Panc1 (cell line): ENCODE results near the gene MIX23. TPM values are rescaled to one million over a fixed set of nuclear protein-coding genes. Genes with fewer than 3 reads are reported as not detected.

Source experiments
- ATAC-seq: fragments of 200-7000 bp; cut with Tn5 transposase; 2 replicates; pipeline ENCODE4 v1.9.1; 2020; ENCODE audit warnings: mild to moderate bottlenecking, moderate library complexity
- BruUV-seq: library from RNA; stranded (reverse); fragments of 400-500 nt; replicated peaks from 2 replicates; lab custom pipeline; 2021; lab: Mats Ljungman, UMichigan
- CTCF ChIA-PET: fragments of 300-600 bp; sonication (Branson Sonifier 250); formaldehyde crosslinking; loops from one replicate; lab custom pipeline; 2022; ENCODE audit warnings: antibody characterized with exemption; lab: Charles Lee
- POLR2A ChIA-PET: fragments of 300-600 bp; sonication (Branson Sonifier 250); formaldehyde crosslinking; loops from one replicate; lab custom pipeline; 2022; ENCODE audit warnings: antibody characterized with exemption; lab: Charles Lee
- DNase-seq: peaks from one replicate; pipeline ENCODE4 v3.0.0-alpha.2; 2010; ENCODE audit warnings: low read depth, low spot score
- H3K27ac ChIP-seq: 2 replicates; pipeline ENCODE4 v1.5.1; 2011; ENCODE audit warnings: mild to moderate bottlenecking, low read length, inconsistent platforms
- H3K27me3 ChIP-seq: fragments of 200-500 bp; sonication (Bioruptor generic); 2 replicates; pipeline ENCODE4 v1.6.0; 2014; ENCODE audit warnings: low read length, inconsistent platforms; ENCODE audit not compliant: control insufficient read depth, insufficient read depth
- H3K36me3 ChIP-seq: fragments of 200-500 bp; sonication (Bioruptor generic); 2 replicates; pipeline ENCODE4 v1.5.1; 2014; ENCODE audit warnings: inconsistent platforms, mild to moderate bottlenecking, low read length, moderate library complexity; ENCODE audit not compliant: control insufficient read depth, insufficient read depth
- H3K4me1 ChIP-seq: 2 replicates; pipeline ENCODE4 v1.5.1; 2011; ENCODE audit warnings: inconsistent platforms, mild to moderate bottlenecking, low read length, moderate library complexity; ENCODE audit not compliant: control insufficient read depth, insufficient read depth
- H3K4me3 ChIP-seq, 2 experiments: 2 replicates each; pipeline ENCODE4 v1.5.1; 2011 to 2012; ENCODE audit warnings: low read depth in 2 of 2, low read length in 2 of 2, mild to moderate bottlenecking in 2 of 2, inconsistent platforms in 1 of 2, moderate library complexity in 1 of 2
- H3K9me3 ChIP-seq: fragments of 200-500 bp; sonication (Bioruptor generic); 2 replicates; pipeline ENCODE4 v1.5.1; 2014; ENCODE audit warnings: low read depth, mild to moderate bottlenecking, inconsistent platforms, low read length, moderate library complexity; ENCODE audit not compliant: control insufficient read depth, insufficient read depth
- POLR2AphosphoS5 ChIP-seq: IDR thresholded peaks from 2 replicates; pipeline ENCODE4 v1.6.1; 2012; ENCODE audit warnings: mild to moderate bottlenecking, low read depth, low read length, moderate library complexity
- SIN3A ChIP-seq: IDR thresholded peaks from 2 replicates; pipeline ENCODE4 v1.6.1; 2012; ENCODE audit warnings: low read depth, mild to moderate bottlenecking, low read length, moderate library complexity, borderline replicate concordance; ENCODE audit not compliant: insufficient read depth
- TCF7L2 ChIP-seq: IDR thresholded peaks from 2 replicates; pipeline ENCODE4 v1.6.1; 2011; ENCODE audit warnings: mild to moderate bottlenecking, low read depth, low read length, inconsistent platforms
- in situ Hi-C: cut with HindIII; loops from 2 replicates; pipeline ENCODE4 v1.10.0; 2016; ENCODE audit warnings: low sequenced_read_pairs, low pct_unique_long_range_greater_than_20kb
- intact Hi-C: fragments of 100-400 bp; cut with micrococcal nuclease; formaldehyde crosslinking; loops from one replicate; pipeline ENCODE4 v1.10.0; 2022; ENCODE audit not compliant: unreplicated experiment
- total RNA-seq: library from RNA; stranded (reverse); gene quantifications from one replicate; pipeline ENCODE4 v1.2.1, GENCODE V29; 2021; ENCODE audit not compliant: unreplicated experiment
- TF ChIP-seq, protein P1 (sequence below): fragments of 450-650 bp; IDR thresholded peaks from 2 replicates; pipeline ENCODE4 v1.5.1; 2017; ENCODE audit warnings: mild to moderate bottlenecking
- TF ChIP-seq, protein P2 (sequence below), 2 experiments: IDR thresholded peaks; 2 replicates each; pipeline ENCODE4 v1.6.1; 2011 to 2012; ENCODE audit warnings: low read depth in 2 of 2, control low read depth in 1 of 2, low read length in 1 of 2, mild to moderate bottlenecking in 1 of 2, moderate library complexity in 1 of 2; ENCODE audit not compliant: insufficient read depth in 1 of 2

Gene MIX23
- total RNA-seq, 1 experiment from 2014 or later: 61.7 TPM

DNA sequence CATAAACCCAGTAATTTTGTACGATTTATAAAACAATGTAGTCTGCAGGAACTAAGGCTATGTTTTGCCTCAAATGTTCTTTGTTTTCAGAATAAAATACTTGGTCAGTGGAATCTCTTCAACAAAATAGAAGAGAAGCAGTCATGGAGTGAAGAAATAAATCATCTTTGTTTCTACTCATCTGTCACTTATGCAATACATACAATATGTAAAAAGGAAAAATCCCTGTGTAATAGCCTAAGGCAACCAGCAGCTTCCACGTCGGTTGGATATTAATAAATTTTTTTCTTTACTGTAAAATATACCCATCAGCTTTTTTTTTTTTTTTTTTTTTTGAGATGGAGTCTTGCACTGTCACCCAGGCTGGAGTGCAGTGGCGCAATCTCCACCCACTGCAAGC, 38.1 kb upstream of the MIX23 start:
- H3K4me3 ChIP-seq: no peak overlapping the region
- no peaks in the 10 kb centered on the region for H3K27me3 ChIP-seq
- peaks cover 7% of the 10 kb centered on the region for H3K4me1 ChIP-seq
- no peak overlapping the region for H3K27ac ChIP-seq
- no peak for ATAC-seq
- intact Hi-C loops (no loop called here), in situ Hi-C loops (no loop called here)
- peaks cover 14% of the 10 kb centered on the region for H3K36me3 ChIP-seq
- TF ChIP-seq, protein P1, sequence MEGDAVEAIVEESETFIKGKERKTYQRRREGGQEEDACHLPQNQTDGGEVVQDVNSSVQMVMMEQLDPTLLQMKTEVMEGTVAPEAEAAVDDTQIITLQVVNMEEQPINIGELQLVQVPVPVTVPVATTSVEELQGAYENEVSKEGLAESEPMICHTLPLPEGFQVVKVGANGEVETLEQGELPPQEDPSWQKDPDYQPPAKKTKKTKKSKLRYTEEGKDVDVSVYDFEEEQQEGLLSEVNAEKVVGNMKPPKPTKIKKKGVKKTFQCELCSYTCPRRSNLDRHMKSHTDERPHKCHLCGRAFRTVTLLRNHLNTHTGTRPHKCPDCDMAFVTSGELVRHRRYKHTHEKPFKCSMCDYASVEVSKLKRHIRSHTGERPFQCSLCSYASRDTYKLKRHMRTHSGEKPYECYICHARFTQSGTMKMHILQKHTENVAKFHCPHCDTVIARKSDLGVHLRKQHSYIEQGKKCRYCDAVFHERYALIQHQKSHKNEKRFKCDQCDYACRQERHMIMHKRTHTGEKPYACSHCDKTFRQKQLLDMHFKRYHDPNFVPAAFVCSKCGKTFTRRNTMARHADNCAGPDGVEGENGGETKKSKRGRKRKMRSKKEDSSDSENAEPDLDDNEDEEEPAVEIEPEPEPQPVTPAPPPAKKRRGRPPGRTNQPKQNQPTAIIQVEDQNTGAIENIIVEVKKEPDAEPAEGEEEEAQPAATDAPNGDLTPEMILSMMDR: no peak
- TF ChIP-seq SIN3A: no peak
- TF ChIP-seq, protein P2, sequence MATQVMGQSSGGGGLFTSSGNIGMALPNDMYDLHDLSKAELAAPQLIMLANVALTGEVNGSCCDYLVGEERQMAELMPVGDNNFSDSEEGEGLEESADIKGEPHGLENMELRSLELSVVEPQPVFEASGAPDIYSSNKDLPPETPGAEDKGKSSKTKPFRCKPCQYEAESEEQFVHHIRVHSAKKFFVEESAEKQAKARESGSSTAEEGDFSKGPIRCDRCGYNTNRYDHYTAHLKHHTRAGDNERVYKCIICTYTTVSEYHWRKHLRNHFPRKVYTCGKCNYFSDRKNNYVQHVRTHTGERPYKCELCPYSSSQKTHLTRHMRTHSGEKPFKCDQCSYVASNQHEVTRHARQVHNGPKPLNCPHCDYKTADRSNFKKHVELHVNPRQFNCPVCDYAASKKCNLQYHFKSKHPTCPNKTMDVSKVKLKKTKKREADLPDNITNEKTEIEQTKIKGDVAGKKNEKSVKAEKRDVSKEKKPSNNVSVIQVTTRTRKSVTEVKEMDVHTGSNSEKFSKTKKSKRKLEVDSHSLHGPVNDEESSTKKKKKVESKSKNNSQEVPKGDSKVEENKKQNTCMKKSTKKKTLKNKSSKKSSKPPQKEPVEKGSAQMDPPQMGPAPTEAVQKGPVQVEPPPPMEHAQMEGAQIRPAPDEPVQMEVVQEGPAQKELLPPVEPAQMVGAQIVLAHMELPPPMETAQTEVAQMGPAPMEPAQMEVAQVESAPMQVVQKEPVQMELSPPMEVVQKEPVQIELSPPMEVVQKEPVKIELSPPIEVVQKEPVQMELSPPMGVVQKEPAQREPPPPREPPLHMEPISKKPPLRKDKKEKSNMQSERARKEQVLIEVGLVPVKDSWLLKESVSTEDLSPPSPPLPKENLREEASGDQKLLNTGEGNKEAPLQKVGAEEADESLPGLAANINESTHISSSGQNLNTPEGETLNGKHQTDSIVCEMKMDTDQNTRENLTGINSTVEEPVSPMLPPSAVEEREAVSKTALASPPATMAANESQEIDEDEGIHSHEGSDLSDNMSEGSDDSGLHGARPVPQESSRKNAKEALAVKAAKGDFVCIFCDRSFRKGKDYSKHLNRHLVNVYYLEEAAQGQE (IDR thresholded peaks at IDR 0.05; ENCODE audit: insufficient read depth in 1 of 2, low read depth in 2 of 2, low read length in 1 of 2): no peak
- TF ChIP-seq POLR2AphosphoS5: no peak
- no peak for TF ChIP-seq TCF7L2
- CTCF ChIA-PET: no interaction called here
- no peak for DNase-seq
- no TSS peak for BruUV-seq
- POLR2A ChIA-PET: interaction anchor here (0.7 kb wide), 1 partner anchor 28 kb away, joined by 8 read pairs; no protein-coding TSS in a partner anchor
- no peaks in the 10 kb centered on the region for H3K9me3 ChIP-seq

DNA sequence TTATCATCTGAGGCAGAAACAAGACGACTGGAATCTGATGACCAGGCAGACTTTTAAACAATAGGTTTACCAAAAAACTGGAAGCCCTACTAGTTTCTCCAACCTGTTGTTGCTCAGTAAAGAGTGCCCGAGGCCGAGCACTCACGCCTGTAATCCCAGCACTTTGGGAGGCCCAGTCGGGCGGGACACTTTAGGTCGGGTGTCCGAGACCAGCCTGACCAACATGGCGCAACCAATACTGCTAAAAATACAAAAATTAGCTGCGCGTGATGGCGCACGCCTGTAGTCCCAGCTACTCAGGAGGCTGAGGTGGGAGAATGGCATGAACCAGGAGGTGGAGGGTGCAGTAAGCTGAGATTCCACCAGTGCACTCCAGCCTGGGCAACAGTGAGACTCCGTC, 33.9 kb upstream of the MIX23 start:
- H3K9me3 ChIP-seq: no peaks in the 10 kb centered on the region
- DNase-seq (no peak), ATAC-seq (no peak)
- CTCF ChIA-PET: interaction anchor here (1.0 kb wide), 1 partner anchor 32 kb away, joined by 5 read pairs; the partner anchor contains the start of gene FAM162A
- no peaks in the 10 kb centered on the region; the same call in none of the 2 replicates for H3K36me3 ChIP-seq
- BruUV-seq: no TSS peak
- H3K4me3 ChIP-seq: peak overlapping the region; percentile 68 to 87
- POLR2A ChIA-PET: no interaction called here
- in situ Hi-C loops (no loop called here), intact Hi-C loops (loop anchor here (1.0 kb wide), 1 partner anchor 33 kb away; the partner anchor contains the start of gene FAM162A)
- peaks cover 17% of the 10 kb centered on the region for H3K4me1 ChIP-seq
- H3K27ac ChIP-seq: peak overlapping the region; percentile 99
- TF ChIP-seq, protein P1: no peak
- TF ChIP-seq, protein P2 (IDR thresholded peaks at IDR 0.05; ENCODE audit: insufficient read depth in 1 of 2, low read depth in 2 of 2, low read length in 1 of 2): no peak
- TF ChIP-seq POLR2AphosphoS5: no peak
- no peaks in the 10 kb centered on the region for H3K27me3 ChIP-seq
